Lower leg skin (tissue), 3 donors: ENCODE measurements around the gene SASH1.

Experiments
- POLR2A ChIP-seq, 2 donors: fragments of 450-650 bp; IDR thresholded peaks; one replicate each; pipeline ENCODE4 v1.6.1; 2016 to 2017; ENCODE audit warnings: antibody characterized with exemption in 2 of 2, mild to moderate bottlenecking in 1 of 2, moderate library complexity in 1 of 2
- TF ChIP-seq, protein P1 (sequence below), 3 donors: fragments of 450-650 bp; IDR thresholded peaks; one replicate each; pipeline ENCODE4 v1.5.1; 2016; ENCODE audit warnings: antibody characterized with exemption in 3 of 3, mild to moderate bottlenecking in 3 of 3, moderate library complexity in 2 of 3

DNA sequence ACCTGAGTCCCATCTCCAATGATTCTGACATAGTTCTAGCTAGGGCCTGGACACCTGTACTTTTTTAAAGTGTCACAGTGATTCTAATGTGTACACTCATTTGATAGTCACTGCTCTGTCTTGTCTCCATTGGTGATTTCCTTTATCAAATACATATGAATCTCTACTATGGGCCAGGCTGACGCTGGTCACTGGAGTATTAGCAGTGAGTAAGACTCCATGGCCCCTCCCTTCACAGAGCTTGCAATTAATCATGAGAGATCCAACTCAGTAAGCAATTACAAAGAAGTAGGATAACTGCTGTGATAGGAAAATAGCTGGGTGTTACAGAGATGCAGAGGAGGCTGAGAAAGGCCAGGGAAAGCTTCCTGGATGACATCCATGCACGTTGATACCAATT is 19.3 kb upstream of the SASH1 start:
- TF ChIP-seq, protein P1, sequence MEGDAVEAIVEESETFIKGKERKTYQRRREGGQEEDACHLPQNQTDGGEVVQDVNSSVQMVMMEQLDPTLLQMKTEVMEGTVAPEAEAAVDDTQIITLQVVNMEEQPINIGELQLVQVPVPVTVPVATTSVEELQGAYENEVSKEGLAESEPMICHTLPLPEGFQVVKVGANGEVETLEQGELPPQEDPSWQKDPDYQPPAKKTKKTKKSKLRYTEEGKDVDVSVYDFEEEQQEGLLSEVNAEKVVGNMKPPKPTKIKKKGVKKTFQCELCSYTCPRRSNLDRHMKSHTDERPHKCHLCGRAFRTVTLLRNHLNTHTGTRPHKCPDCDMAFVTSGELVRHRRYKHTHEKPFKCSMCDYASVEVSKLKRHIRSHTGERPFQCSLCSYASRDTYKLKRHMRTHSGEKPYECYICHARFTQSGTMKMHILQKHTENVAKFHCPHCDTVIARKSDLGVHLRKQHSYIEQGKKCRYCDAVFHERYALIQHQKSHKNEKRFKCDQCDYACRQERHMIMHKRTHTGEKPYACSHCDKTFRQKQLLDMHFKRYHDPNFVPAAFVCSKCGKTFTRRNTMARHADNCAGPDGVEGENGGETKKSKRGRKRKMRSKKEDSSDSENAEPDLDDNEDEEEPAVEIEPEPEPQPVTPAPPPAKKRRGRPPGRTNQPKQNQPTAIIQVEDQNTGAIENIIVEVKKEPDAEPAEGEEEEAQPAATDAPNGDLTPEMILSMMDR (IDR thresholded peaks at IDR 0.05) = no peak
- TF ChIP-seq POLR2A (IDR thresholded peaks at IDR 0.05) = no peak
